ENCODE data around the gene C3orf20. TPM values are rescaled to one million over a fixed set of nuclear protein-coding genes. Genes with fewer than 3 reads are reported as not detected.

The C3orf20 gene
- total RNA-seq, 4 donors from 2014 or later: 0.29 TPM; not detected in 3

DNA sequence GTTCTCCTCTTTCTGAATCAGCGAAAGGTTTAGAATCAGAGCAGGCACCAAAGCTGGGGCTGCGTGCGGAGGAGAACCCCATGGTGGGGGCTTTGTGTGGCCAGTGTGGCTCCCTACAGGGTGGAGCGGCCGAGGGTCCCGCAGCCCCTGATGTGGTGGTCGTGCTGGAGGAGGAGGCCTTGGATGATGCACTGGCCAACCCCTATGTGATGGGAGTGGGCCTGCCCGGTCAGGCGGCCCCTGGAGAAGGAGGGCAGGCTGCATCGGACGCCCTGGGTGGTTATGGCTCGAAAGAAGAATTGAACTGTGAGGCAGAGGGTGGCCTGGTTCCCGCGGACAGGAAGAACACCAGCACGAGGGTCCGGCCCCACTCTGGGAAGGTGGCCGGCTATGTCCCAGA, 145.2 kb downstream of the C3orf20 start:
- Histone ChIP-seq H3K9me3 (no peaks in the 10 kb centered on the region), H3K4me3 (replicated peaks in 1 of 3) (no peak overlapping the region), H3K27ac (no peak overlapping the region), H3K27me3 (no peaks in the 10 kb centered on the region), H3K36me3 (no peaks in the 10 kb centered on the region), H3K4me1 (peaks cover 0 to 9% of the 10 kb centered on the region in 2 donors)
- 96 to 97% methylated on average over 13 to 17 of the region's 17 CpGs for WGBS, 2 donors
- no peak for DNase-seq
- TF ChIP-seq POLR2A (IDR thresholded peaks at IDR 0.05): no peak
- TF ChIP-seq, protein P1, sequence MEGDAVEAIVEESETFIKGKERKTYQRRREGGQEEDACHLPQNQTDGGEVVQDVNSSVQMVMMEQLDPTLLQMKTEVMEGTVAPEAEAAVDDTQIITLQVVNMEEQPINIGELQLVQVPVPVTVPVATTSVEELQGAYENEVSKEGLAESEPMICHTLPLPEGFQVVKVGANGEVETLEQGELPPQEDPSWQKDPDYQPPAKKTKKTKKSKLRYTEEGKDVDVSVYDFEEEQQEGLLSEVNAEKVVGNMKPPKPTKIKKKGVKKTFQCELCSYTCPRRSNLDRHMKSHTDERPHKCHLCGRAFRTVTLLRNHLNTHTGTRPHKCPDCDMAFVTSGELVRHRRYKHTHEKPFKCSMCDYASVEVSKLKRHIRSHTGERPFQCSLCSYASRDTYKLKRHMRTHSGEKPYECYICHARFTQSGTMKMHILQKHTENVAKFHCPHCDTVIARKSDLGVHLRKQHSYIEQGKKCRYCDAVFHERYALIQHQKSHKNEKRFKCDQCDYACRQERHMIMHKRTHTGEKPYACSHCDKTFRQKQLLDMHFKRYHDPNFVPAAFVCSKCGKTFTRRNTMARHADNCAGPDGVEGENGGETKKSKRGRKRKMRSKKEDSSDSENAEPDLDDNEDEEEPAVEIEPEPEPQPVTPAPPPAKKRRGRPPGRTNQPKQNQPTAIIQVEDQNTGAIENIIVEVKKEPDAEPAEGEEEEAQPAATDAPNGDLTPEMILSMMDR (IDR thresholded peaks at IDR 0.05): no peak
- intact Hi-C loops (cut with DNase I): no loop called here

DNA sequence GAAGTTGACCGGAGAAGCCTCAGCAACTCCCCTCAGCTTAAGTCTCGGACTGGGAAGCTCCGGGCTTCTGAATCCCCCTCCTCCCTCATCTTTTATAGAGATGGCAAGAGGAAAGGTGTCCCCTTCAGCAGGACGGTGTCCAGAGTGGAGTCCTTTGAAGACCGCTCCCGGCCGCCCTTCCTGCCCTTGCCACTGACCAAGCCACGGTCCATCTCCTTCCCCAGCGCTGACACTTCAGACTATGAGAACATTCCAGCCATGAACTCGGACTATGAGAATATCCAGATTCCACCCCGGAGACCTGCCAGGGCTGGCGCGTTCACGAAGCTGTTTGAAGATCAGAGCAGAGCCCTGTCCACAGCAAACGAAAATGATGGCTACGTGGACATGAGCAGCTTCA, 146.2 kb downstream of the C3orf20 start:
- 90 to 93% methylated on average over 14 to 16 of the region's 16 CpGs for WGBS, 2 donors
- no peak for DNase-seq
- peaks cover 0 to 9% of the 10 kb centered on the region in 2 donors for H3K4me1 ChIP-seq
- TF ChIP-seq, protein P1 (IDR thresholded peaks at IDR 0.05): no peak
- TF ChIP-seq POLR2A (IDR thresholded peaks at IDR 0.05): no peak
- H3K27ac ChIP-seq: no peak overlapping the region
- intact Hi-C loops (cut with DNase I): no loop called here
- no peaks in the 10 kb centered on the region for H3K36me3 ChIP-seq
- no peak overlapping the region for H3K4me3 ChIP-seq (replicated peaks in 1 of 3)
- H3K27me3 ChIP-seq: no peaks in the 10 kb centered on the region
- no peaks in the 10 kb centered on the region for H3K9me3 ChIP-seq

DNA sequence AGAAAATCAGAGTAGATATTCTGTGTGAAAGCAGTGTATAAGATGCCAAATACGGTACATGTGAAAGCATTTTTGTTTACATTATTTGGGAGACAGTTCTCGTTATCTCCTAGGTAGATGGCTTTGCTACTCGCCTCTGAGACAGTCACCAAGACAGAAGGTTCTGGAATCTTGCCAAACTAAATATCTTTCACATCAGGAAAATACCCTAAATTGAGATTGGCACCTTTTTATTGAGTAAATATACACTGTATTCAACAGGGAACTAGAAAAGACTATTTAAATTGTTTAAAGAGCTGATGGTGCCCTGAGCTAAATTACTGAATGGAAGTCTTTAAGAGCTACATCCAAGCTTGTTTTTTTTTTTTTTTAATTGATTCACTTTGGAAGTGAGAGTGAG, 147.2 kb downstream of the C3orf20 start:
- 85 to 89% methylated on average over 3 of the region's 3 CpGs for WGBS, 2 donors

More for the DNA sequence above, 147.2 kb downstream of the C3orf20 start:
- Histone ChIP-seq H3K27me3 (no peaks in the 10 kb centered on the region), H3K4me1 (peaks cover 0 to 9% of the 10 kb centered on the region in 2 donors), H3K4me3 (replicated peaks in 1 of 3) (no peak overlapping the region), H3K27ac (no peak overlapping the region), H3K36me3 (no peaks in the 10 kb centered on the region), H3K9me3 (no peaks in the 10 kb centered on the region)
- no peak for DNase-seq
- intact Hi-C loops (cut with DNase I): no loop called here
- no peak for TF ChIP-seq POLR2A (IDR thresholded peaks at IDR 0.05)
- TF ChIP-seq, protein P1 (IDR thresholded peaks at IDR 0.05): no peak

Other genes starting within 250 kb of the C3orf20 start
- under 1 TPM; 0.22 to 0.44 (median 0.39) TPM for gene GRIP2, start 134.8 kb upstream of the C3orf20 start, total RNA-seq
- 10 to 100 TPM; 21.2 to 30.1 (median 25.5) TPM for gene CCDC174, start 23.4 kb upstream of the C3orf20 start, total RNA-seq
- 10 to 100 TPM; 13.0 to 29.3 (median 17.4) TPM for gene FGD5, start 143.8 kb downstream of the C3orf20 start, total RNA-seq